ENCODE measurements around the gene KPRP. TPM values are rescaled to one million over a fixed set of nuclear protein-coding genes. Genes with fewer than 3 reads are reported as not detected.

The KPRP gene
- total RNA-seq, 3 donors from 2014 or later (not counting 1 experiment from before 2014, with no cell fraction given), result not detected

DNA sequence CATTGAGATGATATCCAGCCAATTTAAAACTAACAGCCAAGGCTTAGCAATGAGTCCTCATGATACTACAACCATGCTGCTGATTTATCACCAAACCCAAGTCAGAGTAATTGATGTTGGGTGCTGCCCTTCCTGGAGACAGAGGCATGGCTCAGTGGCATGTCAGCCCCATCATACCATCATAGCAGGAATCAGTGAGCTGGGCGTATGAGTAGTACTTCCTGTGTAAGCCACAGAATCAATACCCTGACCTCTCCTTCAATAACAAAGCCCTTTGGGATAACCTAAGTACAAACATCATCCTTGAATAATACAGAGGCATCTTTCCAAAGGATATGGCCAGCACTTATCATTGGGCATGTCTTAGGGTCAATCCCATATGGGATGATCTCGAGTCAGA, 25.3 kb downstream of the KPRP start:
- ATAC-seq (no peak), DNase-seq (no peak)
- Histone ChIP-seq H3K27ac (ENCODE audit: low read length) (no peak overlapping the region), H3K36me3 (ENCODE audit: control insufficient read depth, insufficient read depth, low read length) (no peaks in the 10 kb centered on the region), H3K27me3 (ENCODE audit: control insufficient read depth, insufficient read depth, low read length) (no peaks in the 10 kb centered on the region), H3K4me1 (ENCODE audit: control insufficient read depth, insufficient read depth, low read length) (no peaks in the 10 kb centered on the region), H3K9me3 (ENCODE audit: control insufficient read depth, insufficient read depth, low read length) (no peaks in the 10 kb centered on the region), H3K4me3 (ENCODE audit: low read length) (no peak overlapping the region)
- no peaks in the 10 kb centered on the region for H3K36me3 Mint-ChIP-seq
- TF ChIP-seq, protein P1, sequence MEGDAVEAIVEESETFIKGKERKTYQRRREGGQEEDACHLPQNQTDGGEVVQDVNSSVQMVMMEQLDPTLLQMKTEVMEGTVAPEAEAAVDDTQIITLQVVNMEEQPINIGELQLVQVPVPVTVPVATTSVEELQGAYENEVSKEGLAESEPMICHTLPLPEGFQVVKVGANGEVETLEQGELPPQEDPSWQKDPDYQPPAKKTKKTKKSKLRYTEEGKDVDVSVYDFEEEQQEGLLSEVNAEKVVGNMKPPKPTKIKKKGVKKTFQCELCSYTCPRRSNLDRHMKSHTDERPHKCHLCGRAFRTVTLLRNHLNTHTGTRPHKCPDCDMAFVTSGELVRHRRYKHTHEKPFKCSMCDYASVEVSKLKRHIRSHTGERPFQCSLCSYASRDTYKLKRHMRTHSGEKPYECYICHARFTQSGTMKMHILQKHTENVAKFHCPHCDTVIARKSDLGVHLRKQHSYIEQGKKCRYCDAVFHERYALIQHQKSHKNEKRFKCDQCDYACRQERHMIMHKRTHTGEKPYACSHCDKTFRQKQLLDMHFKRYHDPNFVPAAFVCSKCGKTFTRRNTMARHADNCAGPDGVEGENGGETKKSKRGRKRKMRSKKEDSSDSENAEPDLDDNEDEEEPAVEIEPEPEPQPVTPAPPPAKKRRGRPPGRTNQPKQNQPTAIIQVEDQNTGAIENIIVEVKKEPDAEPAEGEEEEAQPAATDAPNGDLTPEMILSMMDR (IDR thresholded peaks at IDR 0.05), result no peak
- WGBS (ENCODE audit: insufficient coverage), result 67% methylated on average over 2 of the region's 2 CpGs
- intact Hi-C loops (cut with micrococcal nuclease), result no loop called here
- H3K27me3 Mint-ChIP-seq (ENCODE audit: low read depth in 2 of 2), result peaks cover 29 to 44% of the 10 kb centered on the region in 2 donors
- no peaks in the 10 kb centered on the region for H3K9me3 Mint-ChIP-seq
- no peaks in the 10 kb centered on the region for H3K4me1 Mint-ChIP-seq
- H3K27ac Mint-ChIP-seq, result no peak overlapping the region
- H3K4me3 Mint-ChIP-seq, result no peak overlapping the region

DNA sequence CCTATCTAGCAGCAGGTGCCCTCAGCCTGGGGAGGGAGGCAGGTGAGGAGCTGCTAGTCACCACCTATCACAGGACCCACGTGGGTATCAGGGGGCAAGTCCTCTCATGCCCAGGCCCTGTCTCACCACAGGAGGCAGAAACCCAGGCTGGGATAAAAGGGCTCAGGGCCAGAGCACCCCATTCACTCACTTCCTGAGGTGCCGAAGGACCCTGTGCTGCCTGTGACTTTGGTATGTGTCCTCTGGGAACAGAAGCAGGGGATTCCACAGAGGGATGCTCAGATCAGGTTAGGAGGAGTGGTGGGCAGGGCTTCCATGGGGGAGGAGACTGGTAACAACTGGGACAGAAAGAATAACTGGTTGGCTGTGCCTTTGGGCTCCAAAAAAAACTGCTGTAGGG, 28.3 kb downstream of the KPRP start, which contains the start of gene LCE1E:
TSS of gene LCE1E (plus strand) at position 181 of the 400 bp plus-strand sequence. CDS start 1,043 bp downstream, outside the sequence.
- H3K4me3 ChIP-seq (ENCODE audit: low read length), result no peak within 1 kb of the TSS
- TF ChIP-seq, protein P1 (IDR thresholded peaks at IDR 0.05), result no peak
- no peaks in the 10 kb centered on the region for H3K4me1 Mint-ChIP-seq
- H3K27me3 Mint-ChIP-seq (ENCODE audit: low read depth in 2 of 2), result peaks cover 22 to 32% of the 10 kb centered on the region in 2 donors
- H3K36me3 ChIP-seq (ENCODE audit: control insufficient read depth, insufficient read depth, low read length), result no peaks in the 10 kb centered on the region
- no peaks in the 10 kb centered on the region for H3K27me3 ChIP-seq (ENCODE audit: control insufficient read depth, insufficient read depth, low read length)
- H3K4me3 Mint-ChIP-seq, result no peak within 1 kb of the TSS
- no peaks in the 10 kb centered on the region for H3K4me1 ChIP-seq (ENCODE audit: control insufficient read depth, insufficient read depth, low read length)
- no peaks in the 10 kb centered on the region for H3K36me3 Mint-ChIP-seq
- intact Hi-C loops (cut with micrococcal nuclease), result no loop called here
- H3K9me3 ChIP-seq (ENCODE audit: control insufficient read depth, insufficient read depth, low read length), result no peaks in the 10 kb centered on the region
- no peaks in the 10 kb centered on the region for H3K9me3 Mint-ChIP-seq
- WGBS (ENCODE audit: insufficient coverage), result 51% methylated on average over 2 of the region's 2 CpGs
- no peak within 1 kb of the TSS for H3K27ac Mint-ChIP-seq
- no peak for ATAC-seq
- DNase-seq, result no peak
- H3K27ac ChIP-seq (ENCODE audit: low read length), result no peak within 1 kb of the TSS

DNA sequence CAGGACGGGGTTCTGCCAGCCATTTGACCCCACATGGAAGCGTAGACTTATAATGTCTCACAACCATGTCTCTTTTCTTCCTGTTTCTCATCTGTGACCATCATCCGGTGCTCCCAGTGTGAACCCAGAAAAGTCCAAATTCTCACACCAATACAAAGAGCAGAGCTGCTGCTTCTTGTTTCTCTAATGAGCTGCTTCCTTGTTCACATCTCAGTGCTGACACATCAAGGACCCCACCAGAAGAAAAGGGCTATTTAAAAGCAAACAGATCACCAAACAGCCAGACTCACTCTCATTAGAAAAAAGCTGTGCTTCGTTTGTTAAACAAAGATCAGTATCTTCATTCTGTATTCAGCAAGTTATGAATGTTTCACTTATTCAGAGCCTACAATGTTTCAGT, 37.9 kb downstream of the KPRP start:
- no peaks in the 10 kb centered on the region for H3K9me3 ChIP-seq (ENCODE audit: control insufficient read depth, insufficient read depth, low read length)
- WGBS (ENCODE audit: insufficient coverage), result 77% methylated on average over 4 of the region's 4 CpGs
- H3K4me3 ChIP-seq (ENCODE audit: low read length), result no peak overlapping the region
- Mint-ChIP-seq H3K36me3 (no peaks in the 10 kb centered on the region), H3K4me3 (no peak overlapping the region), H3K9me3 (no peaks in the 10 kb centered on the region), H3K27ac (no peak overlapping the region), H3K27me3 (ENCODE audit: low read depth in 2 of 2) (peaks cover 11 to 32% of the 10 kb centered on the region in 2 donors), H3K4me1 (no peaks in the 10 kb centered on the region)
- no peak for ATAC-seq
- H3K27me3 ChIP-seq (ENCODE audit: control insufficient read depth, insufficient read depth, low read length), result no peaks in the 10 kb centered on the region
- intact Hi-C loops (cut with micrococcal nuclease), result no loop called here
- H3K36me3 ChIP-seq (ENCODE audit: control insufficient read depth, insufficient read depth, low read length), result no peaks in the 10 kb centered on the region
- H3K4me1 ChIP-seq (ENCODE audit: control insufficient read depth, insufficient read depth, low read length), result no peaks in the 10 kb centered on the region
- H3K27ac ChIP-seq (ENCODE audit: low read length), result no peak overlapping the region
- DNase-seq, result no peak
- TF ChIP-seq, protein P1 (IDR thresholded peaks at IDR 0.05), result no peak

DNA sequence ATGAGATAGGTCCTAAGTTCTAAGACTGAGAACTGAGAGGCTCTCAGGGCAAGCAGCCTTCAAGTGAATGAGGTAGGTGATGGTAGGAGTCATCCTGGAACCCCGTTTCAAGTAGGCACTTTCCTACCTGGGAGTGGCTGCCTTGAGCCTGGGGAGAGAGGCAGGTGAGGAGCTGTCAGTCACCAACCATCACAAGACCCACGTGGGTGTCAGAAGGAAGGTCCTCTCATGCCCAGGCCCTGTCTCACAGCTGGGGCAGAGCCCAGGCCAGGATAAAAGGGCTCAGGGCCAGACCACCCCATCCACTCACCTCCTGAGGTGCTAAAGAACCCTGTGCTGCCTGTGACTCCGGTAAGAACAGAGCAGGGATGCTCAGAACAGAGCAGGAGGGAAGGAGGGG, 38.6 kb downstream of the KPRP start, which contains the start of gene LCE1D:
TSS of gene LCE1D (plus strand) at position 301 of the 400 bp plus-strand sequence. CDS start 1,074 bp downstream, outside the sequence.
- no peak within 1 kb of the TSS for H3K27ac ChIP-seq (ENCODE audit: low read length)
- Mint-ChIP-seq H3K36me3 (no peaks in the 10 kb centered on the region), H3K4me3 (no peak within 1 kb of the TSS), H3K4me1 (no peaks in the 10 kb centered on the region), H3K27ac (no peak within 1 kb of the TSS), H3K9me3 (no peaks in the 10 kb centered on the region), H3K27me3 (ENCODE audit: low read depth in 2 of 2) (peaks cover 11 to 30% of the 10 kb centered on the region in 2 donors)
- TF ChIP-seq, protein P1 (IDR thresholded peaks at IDR 0.05), result no peak
- ATAC-seq (no peak), DNase-seq (no peak)
- peaks cover 2% of the 10 kb centered on the region for H3K27me3 ChIP-seq (ENCODE audit: control insufficient read depth, insufficient read depth, low read length)
- no peaks in the 10 kb centered on the region for H3K36me3 ChIP-seq (ENCODE audit: control insufficient read depth, insufficient read depth, low read length)
- intact Hi-C loops (cut with micrococcal nuclease), result no loop called here
- H3K4me3 ChIP-seq (ENCODE audit: low read length), result no peak within 1 kb of the TSS
- no peaks in the 10 kb centered on the region for H3K9me3 ChIP-seq (ENCODE audit: control insufficient read depth, insufficient read depth, low read length)
- WGBS (ENCODE audit: insufficient coverage), result 60% methylated on average over 3 of the region's 3 CpGs
- no peaks in the 10 kb centered on the region for H3K4me1 ChIP-seq (ENCODE audit: control insufficient read depth, insufficient read depth, low read length)

Measured in natural killer cell (primary cell).